AG10803 (cell line): Measurements from ENCODE around the gene FBXO22.

ENCODE experiments used
- DNase-seq: peaks from one replicate; pipeline ENCODE4 v3.0.0; 2010; ENCODE audit warnings: low read depth
- H3K4me3 ChIP-seq: 2 replicates; pipeline ENCODE4 v1.5.1; 2011; ENCODE audit warnings: mild to moderate bottlenecking, low read length, control low read depth
- CTCF ChIP-seq: conservative IDR thresholded peaks from 2 replicates; pipeline ENCODE4 v1.5.1; 2011; ENCODE audit warnings: mild to moderate bottlenecking, low read length, control low read depth, inconsistent platforms

FBXO22 gene

GRCh38 chr15:75918135-75918534, 14.5 kb downstream of the FBXO22 start:
- no peak overlapping the region for H3K4me3 ChIP-seq
- no peak for TF ChIP-seq CTCF
- DNase-seq, result no peak

GRCh38 chr15:75920079-75920478, 16.4 kb downstream of the FBXO22 start:
- H3K4me3 ChIP-seq, result no peak overlapping the region
- DNase-seq, result no peak
- TF ChIP-seq CTCF, result no peak

- DNase-seq, result peak; percentile 76
- peak; percentile 45 for TF ChIP-seq CTCF
- no peak overlapping the region for H3K4me3 ChIP-seq
Measured at GRCh38 chr15:75921732-75922703, 18.3 kb downstream of the FBXO22 start.

GRCh38 chr15:75923756-75924155, 20.1 kb downstream of the FBXO22 start:
- no peak for DNase-seq
- TF ChIP-seq CTCF, result no peak
- no peak overlapping the region for H3K4me3 ChIP-seq

GRCh38 chr15:75924576-75924975, 20.9 kb downstream of the FBXO22 start:
- H3K4me3 ChIP-seq, result no peak overlapping the region
- no peak for TF ChIP-seq CTCF
- no peak for DNase-seq

- no peak for DNase-seq
- TF ChIP-seq CTCF, result no peak
- no peak overlapping the region for H3K4me3 ChIP-seq
Measured at GRCh38 chr15:75925440-75925839, 21.8 kb downstream of the FBXO22 start.

GRCh38 chr15:75926931-75927330, 23.3 kb downstream of the FBXO22 start:
- TF ChIP-seq CTCF, result no peak
- no peak overlapping the region for H3K4me3 ChIP-seq
- no peak for DNase-seq
